Mesendoderm (in vitro differentiated cells): ENCODE measurements around the gene COBL.

Experiments
- DNase-seq: peaks from one replicate; pipeline ENCODE4 v3.0.0; 2013
- H2AK5ac ChIP-seq: 2 replicates; pipeline ENCODE4 v1.6.1; 2013; ENCODE audit warnings: low read length, inconsistent platforms
- H2BK120ac ChIP-seq: 2 replicates; pipeline ENCODE4 v1.6.1; 2013; ENCODE audit warnings: low read depth, mild to moderate bottlenecking, low read length, moderate library complexity, mixed read lengths
- H2BK15ac ChIP-seq: replicated peaks from 2 replicates; pipeline ENCODE4 v1.6.1; 2013; ENCODE audit warnings: low read depth, mild to moderate bottlenecking, moderate library complexity
- H2BK5ac ChIP-seq: 2 replicates; pipeline ENCODE4 v1.6.1; 2013; ENCODE audit warnings: low read length, inconsistent platforms
- H3K18ac ChIP-seq: 2 replicates; pipeline ENCODE4 v1.6.1; 2013; ENCODE audit warnings: mild to moderate bottlenecking, low read length, mixed read lengths
- H3K23ac ChIP-seq: one replicate; pipeline ENCODE4 v1.6.1; 2013; ENCODE audit warnings: low read length
- H3K27ac ChIP-seq: 2 replicates; pipeline ENCODE4 v1.5.1; 2013; ENCODE audit warnings: low read depth, mild to moderate bottlenecking, inconsistent platforms, low read length, moderate library complexity
- H3K27me3 ChIP-seq: 2 replicates; pipeline ENCODE4 v1.6.1; 2013; ENCODE audit warnings: low read length, control low read depth, mild to moderate bottlenecking, inconsistent platforms; ENCODE audit not compliant: insufficient read depth, poor library complexity
- H3K36me3 ChIP-seq: 2 replicates; pipeline ENCODE4 v1.6.1; 2013; ENCODE audit warnings: low read length, inconsistent platforms; ENCODE audit not compliant: control insufficient read depth, insufficient read depth
- H3K4ac ChIP-seq: one replicate; pipeline ENCODE4 v1.6.1; 2013; ENCODE audit warnings: low read depth, mild to moderate bottlenecking, low read length, moderate library complexity
- H3K4me1 ChIP-seq: 2 replicates; pipeline ENCODE4 v1.6.1; 2013; ENCODE audit warnings: low read depth, low read length, inconsistent platforms; ENCODE audit not compliant: control insufficient read depth
- H3K4me2 ChIP-seq: 2 replicates; pipeline ENCODE4 v1.6.1; 2013; ENCODE audit warnings: low read length
- H3K4me3 ChIP-seq: 2 replicates; pipeline ENCODE4 v1.5.1; 2013; ENCODE audit warnings: mild to moderate bottlenecking, low read length
- H3K56ac ChIP-seq: one replicate; pipeline ENCODE4 v1.6.1; 2013; ENCODE audit warnings: low read length
- H3K79me1 ChIP-seq: 2 replicates; pipeline ENCODE4 v1.6.1; 2013; ENCODE audit warnings: low read length, inconsistent platforms
- H3K79me2 ChIP-seq: 2 replicates; pipeline ENCODE4 v1.6.1; 2013; ENCODE audit warnings: mild to moderate bottlenecking, low read length; ENCODE audit not compliant: control insufficient read depth, insufficient read depth
- H3K9ac ChIP-seq: 2 replicates; pipeline ENCODE4 v1.6.1; 2013; ENCODE audit warnings: low read length, inconsistent platforms
- H4K5ac ChIP-seq: one replicate; pipeline ENCODE4 v1.6.1; 2013; ENCODE audit warnings: low read length
- H4K8ac ChIP-seq: one replicate; pipeline ENCODE4 v1.6.1; 2013; ENCODE audit warnings: low read depth, mild to moderate bottlenecking, control low read depth, low read length, moderate library complexity
- WGBS: extraction: QIAGEN DNeasy Blood & Tissue Kit; methylation state at CpG from one replicate; pipeline ENCODE4 v1.1.7; 2013; ENCODE audit warnings: low lambda C conversion rate, missing lambda C conversion rate; ENCODE audit not compliant: insufficient coverage; ENCODE audit errors: extremely low coverage; 5-methylcytosine and 5-hydroxymethylcytosine counted together

Gene COBL

GRCh38 chr7:51311166-51311565, 5.4 kb downstream of the COBL start:
- Histone ChIP-seq H3K27ac (no peak overlapping the region), H3K4me1 (no peaks in the 10 kb centered on the region), H3K27me3 (peaks cover 7% of the 10 kb centered on the region), H2BK120ac (no peak overlapping the region), H3K79me1 (no peaks in the 10 kb centered on the region), H4K5ac (no peak overlapping the region), H2AK5ac (no peak overlapping the region), H3K18ac (no peak overlapping the region), H3K4me2 (no peak overlapping the region), H3K4me3 (no peak overlapping the region), H3K79me2 (no peaks in the 10 kb centered on the region), H3K56ac (no peak overlapping the region), H3K4ac (no peak overlapping the region), H3K36me3 (no peaks in the 10 kb centered on the region), H2BK15ac (no peak overlapping the region), H3K23ac (no peak overlapping the region), H2BK5ac (no peak overlapping the region), H4K8ac (no peak overlapping the region), H3K9ac (no peak overlapping the region)
- DNase-seq = no peak
- no CpG with 5 or more reads among the region's 3 CpGs for WGBS

- H3K56ac ChIP-seq = no peak overlapping the region
- H2BK5ac ChIP-seq = no peak overlapping the region
- H3K79me2 ChIP-seq = no peaks in the 10 kb centered on the region
- no peak overlapping the region for H3K27ac ChIP-seq
- H2BK120ac ChIP-seq = no peak overlapping the region
- H4K5ac ChIP-seq = no peak overlapping the region
- H3K4me1 ChIP-seq = no peaks in the 10 kb centered on the region
- no peak overlapping the region for H3K9ac ChIP-seq
- peaks cover 2% of the 10 kb centered on the region for H3K27me3 ChIP-seq
- no CpG with 5 or more reads among the region's 3 CpGs for WGBS
- no peak overlapping the region for H3K4me3 ChIP-seq
- H4K8ac ChIP-seq = no peak overlapping the region
- no peak overlapping the region for H3K4me2 ChIP-seq
- no peak overlapping the region for H3K4ac ChIP-seq
- no peak overlapping the region for H3K23ac ChIP-seq
- no peak overlapping the region for H2AK5ac ChIP-seq
- H2BK15ac ChIP-seq = no peak overlapping the region
- H3K18ac ChIP-seq = no peak overlapping the region
- H3K79me1 ChIP-seq = no peaks in the 10 kb centered on the region
- H3K36me3 ChIP-seq = no peaks in the 10 kb centered on the region
- DNase-seq = no peak
Observed at GRCh38 chr7:51310131-51310583, 6.5 kb downstream of the COBL start.

- Histone ChIP-seq H3K9ac (no peak overlapping the region), H3K27me3 (no peaks in the 10 kb centered on the region), H3K23ac (no peak overlapping the region), H2BK5ac (no peak overlapping the region), H3K36me3 (no peaks in the 10 kb centered on the region), H4K5ac (no peak overlapping the region), H3K79me1 (no peaks in the 10 kb centered on the region), H3K79me2 (no peaks in the 10 kb centered on the region), H2BK15ac (no peak overlapping the region), H3K4me2 (no peak overlapping the region), H3K56ac (no peak overlapping the region), H3K4me3 (no peak overlapping the region), H3K18ac (no peak overlapping the region), H3K4me1 (no peaks in the 10 kb centered on the region), H4K8ac (no peak overlapping the region), H2AK5ac (no peak overlapping the region), H2BK120ac (no peak overlapping the region), H3K4ac (no peak overlapping the region), H3K27ac (no peak overlapping the region)
- DNase-seq = no peak
- WGBS = no CpG with 5 or more reads among the region's 8 CpGs
Observed at GRCh38 chr7:51309361-51310130, 7.1 kb downstream of the COBL start.

GRCh38 chr7:51308696-51309095, 7.9 kb downstream of the COBL start:
- no peak for DNase-seq
- Histone ChIP-seq H2BK15ac (no peak overlapping the region), H3K4me2 (no peak overlapping the region), H3K36me3 (no peaks in the 10 kb centered on the region), H2BK120ac (no peak overlapping the region), H3K18ac (no peak overlapping the region), H3K79me1 (no peaks in the 10 kb centered on the region), H3K27me3 (no peaks in the 10 kb centered on the region), H3K56ac (no peak overlapping the region), H3K4me3 (no peak overlapping the region), H4K5ac (no peak overlapping the region), H4K8ac (no peak overlapping the region), H3K4ac (no peak overlapping the region), H3K23ac (no peak overlapping the region), H3K9ac (no peak overlapping the region), H2AK5ac (no peak overlapping the region), H3K4me1 (no peaks in the 10 kb centered on the region), H2BK5ac (no peak overlapping the region), H3K27ac (no peak overlapping the region), H3K79me2 (no peaks in the 10 kb centered on the region)
- no CpG with 5 or more reads among the region's 5 CpGs for WGBS

- no peak overlapping the region for H2BK15ac ChIP-seq
- peak; percentile 40 for DNase-seq
- H3K36me3 ChIP-seq = no peaks in the 10 kb centered on the region
- H3K27me3 ChIP-seq = no peaks in the 10 kb centered on the region
- H3K4ac ChIP-seq = no peak overlapping the region
- H2BK5ac ChIP-seq = no peak overlapping the region
- H2BK120ac ChIP-seq = no peak overlapping the region
- H3K4me2 ChIP-seq = no peak overlapping the region
- H3K4me1 ChIP-seq = no peaks in the 10 kb centered on the region
- no CpG with 5 or more reads among the region's 4 CpGs for WGBS
- H4K5ac ChIP-seq = no peak overlapping the region
- no peak overlapping the region for H4K8ac ChIP-seq
- H3K9ac ChIP-seq = no peak overlapping the region
- H3K79me2 ChIP-seq = no peaks in the 10 kb centered on the region
- H3K79me1 ChIP-seq = no peaks in the 10 kb centered on the region
- H2AK5ac ChIP-seq = no peak overlapping the region
- H3K4me3 ChIP-seq = no peak overlapping the region
- H3K27ac ChIP-seq = no peak overlapping the region
- H3K18ac ChIP-seq = no peak overlapping the region
- H3K56ac ChIP-seq = no peak overlapping the region
- no peak overlapping the region for H3K23ac ChIP-seq
Observed at GRCh38 chr7:51308265-51308664, 8.3 kb downstream of the COBL start.
